Measurements from ENCODE around the gene INTS11. TPM values are rescaled to one million over a fixed set of nuclear protein-coding genes. Genes with fewer than 3 reads are reported as not detected.

Gene INTS11
- total RNA-seq, 1 experiment from 2014 or later = 161 TPM

- TF ChIP-seq CTCF (IDR thresholded peaks at IDR 0.05 in 2 of 3, conservative IDR thresholded peaks at IDR 0.05 in 1 of 3; ENCODE audit: borderline replicate concordance in 1 of 3, insufficient read depth in 1 of 3, low read depth in 2 of 3, low read length in 2 of 3) = no peak
- TF ChIP-seq CEBPB (IDR thresholded peaks at IDR 0.05; ENCODE audit: low read depth) = no peak
- TF ChIP-seq MAX (IDR thresholded peaks at IDR 0.05) = no peak
Observed at GRCh38 chr1:1354271-1355247, 30.1 kb upstream of the INTS11 start (continued).

- CTCF ChIA-PET = no interaction called here
- ATAC-seq = peak; percentile 24
- Histone ChIP-seq H3K27me3 (ENCODE audit: insufficient read depth, low read length) (no peaks in the 10 kb centered on the region), H3K4me1 (ENCODE audit: control insufficient read depth in 1 of 2, insufficient read depth in 2 of 2, low read length in 2 of 2) (peaks cover 10 to 43% of the 10 kb centered on the region in 2 experiments), H3K36me3 (ENCODE audit: control insufficient read depth in 1 of 2, insufficient read depth in 2 of 2, low read length in 2 of 2) (no peaks in the 10 kb centered on the region), H3K9me3 (ENCODE audit: control insufficient read depth in 1 of 2, insufficient read depth in 1 of 2, low read depth in 1 of 2, low read length in 2 of 2) (no peaks in the 10 kb centered on the region), H3K4me2 (ENCODE audit: low read length) (peak overlapping the region; percentile 40), H4K20me1 (ENCODE audit: insufficient read depth) (no peaks in the 10 kb centered on the region), H3K79me2 (ENCODE audit: insufficient read depth, low read length) (peaks cover 3% of the 10 kb centered on the region; the same call in 1 of the 2 replicates), H3K9me2 (ENCODE audit: insufficient read depth) (no peaks in the 10 kb centered on the region), H3K9ac (ENCODE audit: low read length) (0 out of 2 replicates have a peak overlapping the region, but pooled peaks have one; percentile 12), H3K4me3 (replicated peaks in 1 of 2; ENCODE audit: low read depth in 1 of 2, low read length in 2 of 2) (no peak overlapping the region), H3K27ac (ENCODE audit: low read depth, low read length) (no peak overlapping the region; the same call in 1 of the 2 replicates), H2AFZ (ENCODE audit: low read depth, low read length, poor library complexity, severe bottlenecking) (no peak overlapping the region)
- no peak for TF ChIP-seq SRF (IDR thresholded peaks at IDR 0.05; ENCODE audit: low read depth)
- POLR2A ChIA-PET = no interaction called here
- RAD21 ChIA-PET (ENCODE audit: low non-redundant PET in 1 of 2, low total read pairs in 2 of 2, uncharacterized antibody in 2 of 2, unreplicated experiment in 2 of 2) = no interaction called here
- intact Hi-C loops (cut with micrococcal nuclease) = no loop called here
- BruUV-seq (replicated peaks) = no TSS peak
- no peak for DNase-seq (ENCODE audit: low read depth, low spot score)
Observed at GRCh38 chr1:1353389-1354151, 29.1 kb upstream of the INTS11 start.

Measured in HCT116 (cell line).